ENCODE results near the gene FSTL5. TPM values are rescaled to one million over a fixed set of nuclear protein-coding genes. Genes with fewer than 3 reads are reported as not detected.

The FSTL5 gene
- total RNA-seq, 1 experiment from 2014 or later, result not detected

DNA sequence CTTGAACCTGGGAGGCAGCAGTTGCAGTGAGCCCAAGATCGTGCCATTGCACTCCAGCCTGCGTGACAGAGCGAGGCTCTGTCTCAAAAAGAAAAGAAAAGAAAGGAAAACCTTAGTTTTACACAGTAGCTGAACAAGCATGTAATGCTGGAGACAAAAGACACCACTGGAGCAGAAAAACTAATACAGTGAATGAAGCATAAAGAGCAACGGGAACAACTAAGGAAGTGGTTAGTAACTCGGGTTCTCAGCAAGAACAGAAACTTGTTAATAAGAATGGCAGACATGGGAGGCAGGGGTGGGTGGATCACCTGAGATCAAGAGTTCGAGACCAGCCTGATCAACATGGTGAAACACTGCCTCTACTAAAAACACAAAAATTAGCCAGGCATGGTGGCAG is 263.7 kb downstream of the FSTL5 start:
- no TSS peak for BruUV-seq (replicated peaks)
- Histone ChIP-seq H3K4me2 (ENCODE audit: low read length) (no peak overlapping the region), H3K27ac (ENCODE audit: low read depth, low read length) (no peak overlapping the region), H4K20me1 (ENCODE audit: insufficient read depth) (no peaks in the 10 kb centered on the region), H3K36me3 (ENCODE audit: control insufficient read depth in 1 of 2, insufficient read depth in 2 of 2, low read length in 2 of 2) (no peaks in the 10 kb centered on the region), H3K9ac (ENCODE audit: low read length) (no peak overlapping the region), H2AFZ (ENCODE audit: low read depth, low read length, poor library complexity, severe bottlenecking) (no peak overlapping the region), H3K79me2 (ENCODE audit: insufficient read depth, low read length) (no peaks in the 10 kb centered on the region), H3K27me3 (ENCODE audit: insufficient read depth, low read length) (no peaks in the 10 kb centered on the region), H3K9me2 (ENCODE audit: insufficient read depth) (no peaks in the 10 kb centered on the region), H3K4me1 (ENCODE audit: control insufficient read depth in 1 of 2, insufficient read depth in 2 of 2, low read length in 2 of 2) (no peaks in the 10 kb centered on the region), H3K9me3 (ENCODE audit: control insufficient read depth in 1 of 2, insufficient read depth in 1 of 2, low read depth in 1 of 2, low read length in 2 of 2) (no peaks in the 10 kb centered on the region), H3K4me3 (replicated peaks in 1 of 2; ENCODE audit: low read depth in 1 of 2, low read length in 2 of 2) (no peak overlapping the region)
- ChIA-PET CTCF (no interaction called here), POLR2A (no interaction called here), RAD21 (ENCODE audit: low non-redundant PET in 1 of 2, low total read pairs in 2 of 2, uncharacterized antibody in 2 of 2, unreplicated experiment in 2 of 2) (no interaction called here)
- DNase-seq (ENCODE audit: low read depth, low spot score), result no peak
- no peak for ATAC-seq
- no peak for TF ChIP-seq EZH2 (IDR thresholded peaks at IDR 0.05)
- no peak for TF ChIP-seq POLR2A (IDR thresholded peaks at IDR 0.05; ENCODE audit: borderline replicate concordance, extremely low read depth, insufficient read depth, insufficient read length)
- TF ChIP-seq, protein P1, sequence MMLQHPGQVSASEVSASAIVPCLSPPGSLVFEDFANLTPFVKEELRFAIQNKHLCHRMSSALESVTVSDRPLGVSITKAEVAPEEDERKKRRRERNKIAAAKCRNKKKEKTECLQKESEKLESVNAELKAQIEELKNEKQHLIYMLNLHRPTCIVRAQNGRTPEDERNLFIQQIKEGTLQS (IDR thresholded peaks at IDR 0.05), result no peak
- TF ChIP-seq, protein P2, sequence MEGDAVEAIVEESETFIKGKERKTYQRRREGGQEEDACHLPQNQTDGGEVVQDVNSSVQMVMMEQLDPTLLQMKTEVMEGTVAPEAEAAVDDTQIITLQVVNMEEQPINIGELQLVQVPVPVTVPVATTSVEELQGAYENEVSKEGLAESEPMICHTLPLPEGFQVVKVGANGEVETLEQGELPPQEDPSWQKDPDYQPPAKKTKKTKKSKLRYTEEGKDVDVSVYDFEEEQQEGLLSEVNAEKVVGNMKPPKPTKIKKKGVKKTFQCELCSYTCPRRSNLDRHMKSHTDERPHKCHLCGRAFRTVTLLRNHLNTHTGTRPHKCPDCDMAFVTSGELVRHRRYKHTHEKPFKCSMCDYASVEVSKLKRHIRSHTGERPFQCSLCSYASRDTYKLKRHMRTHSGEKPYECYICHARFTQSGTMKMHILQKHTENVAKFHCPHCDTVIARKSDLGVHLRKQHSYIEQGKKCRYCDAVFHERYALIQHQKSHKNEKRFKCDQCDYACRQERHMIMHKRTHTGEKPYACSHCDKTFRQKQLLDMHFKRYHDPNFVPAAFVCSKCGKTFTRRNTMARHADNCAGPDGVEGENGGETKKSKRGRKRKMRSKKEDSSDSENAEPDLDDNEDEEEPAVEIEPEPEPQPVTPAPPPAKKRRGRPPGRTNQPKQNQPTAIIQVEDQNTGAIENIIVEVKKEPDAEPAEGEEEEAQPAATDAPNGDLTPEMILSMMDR (IDR thresholded peaks at IDR 0.05 in 2 of 3, conservative IDR thresholded peaks at IDR 0.05 in 1 of 3; ENCODE audit: borderline replicate concordance in 1 of 3, insufficient read depth in 1 of 3, low read depth in 2 of 3, low read length in 2 of 3), result no peak
- TF ChIP-seq SP1 (IDR thresholded peaks at IDR 0.05; ENCODE audit: low read depth), result no peak
- TF ChIP-seq TCF7L2 (IDR thresholded peaks at IDR 0.05; ENCODE audit: borderline replicate concordance, extremely low read depth, insufficient read depth, insufficient read length), result no peak
- no peak for TF ChIP-seq EGR1 (IDR thresholded peaks at IDR 0.05; ENCODE audit: low read depth)
- no peak for TF ChIP-seq RAD21 (IDR thresholded peaks at IDR 0.05; ENCODE audit: low read depth)
- TF ChIP-seq ELF1 (IDR thresholded peaks at IDR 0.05; ENCODE audit: borderline replicate concordance, low read depth), result no peak
- no peak for TF ChIP-seq CBX3 (IDR thresholded peaks at IDR 0.05; ENCODE audit: low read depth)
- TF ChIP-seq FOSL1 (IDR thresholded peaks at IDR 0.05; ENCODE audit: low read depth), result no peak
- TF ChIP-seq, protein P3, sequence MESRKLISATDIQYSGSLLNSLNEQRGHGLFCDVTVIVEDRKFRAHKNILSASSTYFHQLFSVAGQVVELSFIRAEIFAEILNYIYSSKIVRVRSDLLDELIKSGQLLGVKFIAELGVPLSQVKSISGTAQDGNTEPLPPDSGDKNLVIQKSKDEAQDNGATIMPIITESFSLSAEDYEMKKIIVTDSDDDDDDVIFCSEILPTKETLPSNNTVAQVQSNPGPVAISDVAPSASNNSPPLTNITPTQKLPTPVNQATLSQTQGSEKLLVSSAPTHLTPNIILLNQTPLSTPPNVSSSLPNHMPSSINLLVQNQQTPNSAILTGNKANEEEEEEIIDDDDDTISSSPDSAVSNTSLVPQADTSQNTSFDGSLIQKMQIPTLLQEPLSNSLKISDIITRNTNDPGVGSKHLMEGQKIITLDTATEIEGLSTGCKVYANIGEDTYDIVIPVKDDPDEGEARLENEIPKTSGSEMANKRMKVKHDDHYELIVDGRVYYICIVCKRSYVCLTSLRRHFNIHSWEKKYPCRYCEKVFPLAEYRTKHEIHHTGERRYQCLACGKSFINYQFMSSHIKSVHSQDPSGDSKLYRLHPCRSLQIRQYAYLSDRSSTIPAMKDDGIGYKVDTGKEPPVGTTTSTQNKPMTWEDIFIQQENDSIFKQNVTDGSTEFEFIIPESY (IDR thresholded peaks at IDR 0.05; ENCODE audit: extremely low read depth, insufficient replicate concordance, low read length), result no peak
- TF ChIP-seq EZH2phosphoT487 (IDR thresholded peaks at IDR 0.05; ENCODE audit: borderline replicate concordance), result no peak
- no peak for TF ChIP-seq SRF (IDR thresholded peaks at IDR 0.05; ENCODE audit: low read depth)
- intact Hi-C loops (cut with micrococcal nuclease), result no loop called here
